Measurements from ENCODE around the gene COL28A1. TPM values are rescaled to one million over a fixed set of nuclear protein-coding genes. Genes with fewer than 3 reads are reported as not detected.

The COL28A1 gene
- total and polyA plus RNA-seq, 2 of the 13 experiments (the other 11 are each of a cell fraction or from before 2014, with no cell fraction given): 0.07 to 0.15 TPM

DNA sequence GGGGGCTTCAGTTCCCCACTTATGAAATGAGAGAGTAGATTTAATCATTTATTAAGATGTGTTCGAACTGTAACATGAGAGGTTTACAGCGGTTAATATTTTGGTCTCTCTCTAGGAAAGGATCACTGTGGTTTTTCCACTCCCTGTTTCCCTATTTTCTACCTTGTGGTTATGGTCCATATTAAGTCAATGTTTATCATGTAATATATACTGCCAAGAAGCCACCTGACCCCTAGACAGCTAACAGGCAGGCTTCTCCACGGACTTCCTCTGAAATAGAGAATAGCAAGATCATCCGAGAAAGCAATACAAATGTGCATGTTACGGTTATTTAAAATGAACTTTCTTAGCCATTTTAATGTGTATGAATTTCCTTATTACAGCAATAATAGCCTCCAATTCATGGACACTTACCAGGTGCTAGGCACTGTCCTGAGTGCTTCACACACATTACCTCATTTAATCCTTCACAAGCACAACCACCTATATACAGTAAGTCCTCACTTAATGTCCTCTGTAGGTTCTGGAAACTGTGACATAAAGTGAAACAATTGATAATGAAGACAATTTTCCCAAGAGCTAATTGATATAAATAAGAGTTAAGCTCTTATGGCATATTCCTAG, 835 bp upstream of the COL28A1 start:
- no peak overlapping the region for H3K9ac ChIP-seq (ENCODE audit: insufficient read depth, low read depth, low read length)
- no peak overlapping the region for H3K4me2 ChIP-seq (ENCODE audit: low read depth, low read length)
- H3K4me3 ChIP-seq (replicated peaks in 1 of 3; ENCODE audit: insufficient read depth in 1 of 3, low read depth in 2 of 3, low read length in 3 of 3): no peak overlapping the region
- no peaks in the 10 kb centered on the region for H3K27me3 ChIP-seq (ENCODE audit: control insufficient read depth in 1 of 2, insufficient read depth in 2 of 2, low read length in 2 of 2)
- no peaks in the 10 kb centered on the region for H3K79me2 ChIP-seq (ENCODE audit: insufficient read depth, low read length)
- FAIRE-seq (no peak), ATAC-seq (no peak), DNase-seq (ENCODE audit: low spot score) (no peak)
- BruUV-seq (replicated peaks): no TSS peak
- ChIA-PET POLR2A (no interaction called here), CTCF (ENCODE audit: low intra/inter-chr PET ratio, low total read pairs) (no interaction called here)
- no peaks in the 10 kb centered on the region for H3K9me3 ChIP-seq (ENCODE audit: low read length)
- WGBS (ENCODE audit: low lambda C conversion rate): 52% methylated on average over 5 of the region's 5 CpGs
- H2AFZ ChIP-seq (ENCODE audit: low read length): no peak overlapping the region
- intact Hi-C loops (cut with micrococcal nuclease; ENCODE audit: unreplicated experiment): loop anchor here (10.0 kb wide), 1 partner anchor 432 kb away; no protein-coding TSS in a partner anchor
- H3K36me3 ChIP-seq (replicated peaks in 1 of 2; ENCODE audit: control insufficient read depth in 1 of 2, insufficient read depth in 2 of 2, low read length in 2 of 2): no peaks in the 10 kb centered on the region
- no peaks in the 10 kb centered on the region for H4K20me1 ChIP-seq (ENCODE audit: insufficient read depth, low read length)
- in situ Hi-C loops (cut with HindIII; ENCODE audit: extremely low pct_ligation_motif_present, low pct_unique_long_range_greater_than_20kb): loop anchor here (5.0 kb wide), 1 partner anchor 109 kb away; no protein-coding TSS in a partner anchor
- H3K27ac ChIP-seq (ENCODE audit: extremely low read length, insufficient read depth, low read length): no peak overlapping the region
- TF ChIP-seq ZNF563 (CRISPR knock-in tag; IDR thresholded peaks at IDR 0.05) (no peak), ZBTB34 (CRISPR knock-in tag; IDR thresholded peaks at IDR 0.05) (no peak), CC2D1A (CRISPR knock-in tag; IDR thresholded peaks at IDR 0.05) (no peak), SMARCE1 (IDR thresholded peaks at IDR 0.05; ENCODE audit: borderline replicate concordance) (no peak), ZKSCAN8 (CRISPR knock-in tag; IDR thresholded peaks at IDR 0.05; ENCODE audit: borderline replicate concordance) (no peak), ZNF230 (CRISPR knock-in tag; IDR thresholded peaks at IDR 0.05) (no peak), ZNF891 (CRISPR knock-in tag; IDR thresholded peaks at IDR 0.05) (no peak), FIP1L1 (IDR thresholded peaks at IDR 0.05; ENCODE audit: borderline replicate concordance, insufficient read depth, low read depth, low read length) (no peak), TAF1 (CRISPR knock-in tag; IDR thresholded peaks at IDR 0.05) (no peak), ZNF556 (CRISPR knock-in tag; IDR thresholded peaks at IDR 0.05; ENCODE audit: borderline replicate concordance) (no peak), KDM4B (CRISPR knock-in tag; IDR thresholded peaks at IDR 0.05) (no peak)
- TF ChIP-seq, protein P1, sequence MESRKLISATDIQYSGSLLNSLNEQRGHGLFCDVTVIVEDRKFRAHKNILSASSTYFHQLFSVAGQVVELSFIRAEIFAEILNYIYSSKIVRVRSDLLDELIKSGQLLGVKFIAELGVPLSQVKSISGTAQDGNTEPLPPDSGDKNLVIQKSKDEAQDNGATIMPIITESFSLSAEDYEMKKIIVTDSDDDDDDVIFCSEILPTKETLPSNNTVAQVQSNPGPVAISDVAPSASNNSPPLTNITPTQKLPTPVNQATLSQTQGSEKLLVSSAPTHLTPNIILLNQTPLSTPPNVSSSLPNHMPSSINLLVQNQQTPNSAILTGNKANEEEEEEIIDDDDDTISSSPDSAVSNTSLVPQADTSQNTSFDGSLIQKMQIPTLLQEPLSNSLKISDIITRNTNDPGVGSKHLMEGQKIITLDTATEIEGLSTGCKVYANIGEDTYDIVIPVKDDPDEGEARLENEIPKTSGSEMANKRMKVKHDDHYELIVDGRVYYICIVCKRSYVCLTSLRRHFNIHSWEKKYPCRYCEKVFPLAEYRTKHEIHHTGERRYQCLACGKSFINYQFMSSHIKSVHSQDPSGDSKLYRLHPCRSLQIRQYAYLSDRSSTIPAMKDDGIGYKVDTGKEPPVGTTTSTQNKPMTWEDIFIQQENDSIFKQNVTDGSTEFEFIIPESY (CRISPR knock-in tag; IDR thresholded peaks at IDR 0.05): no peak
- H3K4me1 ChIP-seq (ENCODE audit: insufficient read depth, low read length): peaks cover 1% of the 10 kb centered on the region

All from HepG2 (cell line).